Activated T-cell treated with anti-CD3 and anti-CD28 coated beads, Interleukin-2, amount 50 U/mL, for 24 hours (primary cell): ENCODE results near the gene ZFHX3.

Experiments
- DNase-seq: peaks from one replicate; pipeline ENCODE4 v3.0.0-alpha.2; 2020
- H3K27ac Mint-ChIP-seq: 2 replicates; pipeline ENCODE4 v1.8.0; 2020; ENCODE audit warnings: mild to moderate bottlenecking, mixed read lengths
- H3K27me3 Mint-ChIP-seq: 2 replicates; pipeline ENCODE4 v1.8.0; 2020; ENCODE audit warnings: mixed read lengths
- H3K36me3 Mint-ChIP-seq: 2 replicates; pipeline ENCODE4 v1.8.0; 2020; ENCODE audit warnings: low read depth, mixed read lengths
- H3K4me1 Mint-ChIP-seq: 2 replicates; pipeline ENCODE4 v1.8.0; 2020; ENCODE audit warnings: low read depth, mixed read lengths
- H3K4me3 Mint-ChIP-seq: 2 replicates; pipeline ENCODE4 v1.8.0; 2020; ENCODE audit warnings: mild to moderate bottlenecking, moderate library complexity, mixed read lengths
- H3K9me3 Mint-ChIP-seq: 2 replicates; pipeline ENCODE4 v1.8.0; 2020; ENCODE audit warnings: mixed read lengths

Gene ZFHX3

DNA sequence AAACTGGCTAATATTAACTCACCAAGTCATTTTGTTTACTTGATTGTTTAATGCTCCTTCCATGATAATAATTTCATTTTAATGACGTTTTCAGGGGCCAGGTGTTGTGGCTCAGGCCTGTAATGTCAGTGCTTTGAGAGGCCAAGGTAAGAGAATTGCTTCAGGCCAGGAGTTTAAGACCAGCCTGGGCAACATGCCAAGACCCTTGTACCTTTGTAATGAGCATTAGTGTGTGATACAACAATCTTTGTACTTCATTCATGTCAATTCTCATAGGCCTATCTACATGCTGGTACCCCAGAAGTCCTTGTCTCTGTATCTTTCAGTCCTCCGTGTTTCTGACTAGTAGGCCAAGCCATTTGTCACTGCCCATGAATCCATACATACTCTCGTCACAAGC, 296.9 kb downstream of the ZFHX3 start:
- DNase-seq: no peak
- H3K27me3 Mint-ChIP-seq: no peaks in the 10 kb centered on the region
- no peaks in the 10 kb centered on the region for H3K36me3 Mint-ChIP-seq
- no peaks in the 10 kb centered on the region for H3K4me1 Mint-ChIP-seq
- H3K27ac Mint-ChIP-seq: no peak overlapping the region
- H3K4me3 Mint-ChIP-seq: no peak overlapping the region
- peaks cover 1% of the 10 kb centered on the region for H3K9me3 Mint-ChIP-seq

DNA sequence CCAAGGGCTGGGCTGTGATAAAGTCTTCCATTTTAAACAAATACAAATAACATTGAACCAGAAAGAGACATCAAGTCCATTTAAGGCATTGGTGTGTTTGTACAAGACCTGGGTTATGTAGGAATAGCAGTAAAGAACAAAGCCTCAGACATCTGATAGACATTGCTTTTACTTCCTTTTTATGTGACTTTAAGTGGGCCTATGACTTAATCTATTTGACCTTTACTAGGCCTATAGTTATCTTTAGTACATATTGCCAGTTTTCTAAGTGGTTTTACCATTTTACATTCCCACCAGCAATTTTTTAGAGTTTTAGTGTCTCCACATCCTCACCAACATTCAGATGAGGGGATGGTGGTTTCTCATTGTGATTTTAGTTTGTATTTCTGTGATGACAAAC, 298.8 kb downstream of the ZFHX3 start:
- Mint-ChIP-seq H3K4me3 (no peak overlapping the region), H3K27ac (no peak overlapping the region), H3K27me3 (no peaks in the 10 kb centered on the region), H3K9me3 (no peaks in the 10 kb centered on the region), H3K4me1 (no peaks in the 10 kb centered on the region), H3K36me3 (no peaks in the 10 kb centered on the region)
- no peak for DNase-seq

DNA sequence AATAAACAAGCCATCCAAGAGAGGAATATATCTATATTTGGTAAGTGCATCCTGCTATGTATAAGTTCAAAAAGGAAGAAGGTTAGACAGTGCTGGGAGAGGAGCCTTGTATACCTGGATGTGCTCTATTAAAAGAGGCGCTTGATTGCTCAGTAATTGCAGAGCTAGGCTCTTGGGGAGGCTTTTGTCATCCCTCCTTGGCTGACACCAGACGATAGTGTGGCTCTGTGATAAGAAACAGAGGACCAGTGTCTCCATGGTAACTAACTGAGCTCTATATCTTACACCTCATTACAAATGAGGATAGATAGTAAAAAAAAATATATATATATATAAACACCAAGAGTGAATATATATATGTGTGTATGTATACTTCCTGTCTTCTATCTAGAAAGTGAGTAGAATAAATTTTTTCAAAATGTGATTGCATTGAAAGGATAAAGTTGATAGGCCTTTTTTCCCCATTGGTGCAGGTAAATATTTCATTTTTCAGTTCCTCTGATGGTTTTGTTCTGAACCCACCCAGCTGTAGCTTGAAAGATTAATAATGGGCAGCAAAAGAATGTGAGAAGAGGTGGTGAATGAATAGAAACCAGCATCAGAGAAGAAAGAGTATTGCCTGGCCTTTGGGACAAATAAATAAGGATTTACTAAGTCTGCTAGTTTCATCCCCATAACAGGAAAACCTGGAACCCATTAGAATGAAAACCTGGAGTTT, 303.7 kb downstream of the ZFHX3 start:
- no peak for DNase-seq
- H3K27me3 Mint-ChIP-seq: no peaks in the 10 kb centered on the region
- no peak overlapping the region for H3K27ac Mint-ChIP-seq
- no peaks in the 10 kb centered on the region for H3K36me3 Mint-ChIP-seq
- no peak overlapping the region for H3K4me3 Mint-ChIP-seq
- no peaks in the 10 kb centered on the region for H3K4me1 Mint-ChIP-seq
- H3K9me3 Mint-ChIP-seq: no peaks in the 10 kb centered on the region

DNA sequence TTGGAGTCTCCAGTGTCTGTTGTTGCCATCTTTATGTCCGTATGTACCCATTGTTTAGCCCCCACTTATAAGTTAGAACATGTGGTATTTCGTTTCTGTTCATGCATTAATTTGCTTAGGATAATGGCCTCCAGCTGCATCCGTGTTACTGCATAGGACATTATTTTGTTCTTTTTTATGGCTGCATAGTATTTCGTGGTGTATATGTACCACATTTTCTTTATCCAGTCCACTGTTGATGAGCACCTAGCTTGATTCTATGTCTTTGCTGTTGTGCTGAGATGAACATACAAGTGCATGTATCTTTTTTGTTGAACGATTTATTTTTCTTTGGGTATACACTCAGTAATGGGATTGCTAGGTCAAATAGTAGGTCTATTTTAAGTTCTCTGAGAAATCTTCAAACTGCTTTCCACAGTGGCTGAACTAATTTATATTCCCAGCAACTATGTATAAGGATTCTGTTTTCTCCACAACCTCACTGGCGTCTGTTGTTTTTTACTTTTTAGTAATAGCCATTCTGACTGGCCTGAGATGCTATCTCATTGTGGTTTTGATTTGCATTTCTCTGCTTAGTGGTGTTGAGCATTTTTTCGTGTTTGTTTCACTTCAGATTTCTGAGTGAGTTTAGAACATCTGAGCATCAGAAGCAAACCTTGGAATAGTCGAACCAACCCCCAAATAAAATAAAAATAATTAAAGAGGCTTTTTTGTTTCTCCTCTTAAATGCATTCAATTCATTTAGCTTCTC, 304.7 kb downstream of the ZFHX3 start:
- Mint-ChIP-seq H3K4me1 (no peaks in the 10 kb centered on the region), H3K9me3 (no peaks in the 10 kb centered on the region), H3K27me3 (no peaks in the 10 kb centered on the region), H3K36me3 (no peaks in the 10 kb centered on the region), H3K4me3 (no peak overlapping the region), H3K27ac (no peak overlapping the region)
- DNase-seq: no peak

DNA sequence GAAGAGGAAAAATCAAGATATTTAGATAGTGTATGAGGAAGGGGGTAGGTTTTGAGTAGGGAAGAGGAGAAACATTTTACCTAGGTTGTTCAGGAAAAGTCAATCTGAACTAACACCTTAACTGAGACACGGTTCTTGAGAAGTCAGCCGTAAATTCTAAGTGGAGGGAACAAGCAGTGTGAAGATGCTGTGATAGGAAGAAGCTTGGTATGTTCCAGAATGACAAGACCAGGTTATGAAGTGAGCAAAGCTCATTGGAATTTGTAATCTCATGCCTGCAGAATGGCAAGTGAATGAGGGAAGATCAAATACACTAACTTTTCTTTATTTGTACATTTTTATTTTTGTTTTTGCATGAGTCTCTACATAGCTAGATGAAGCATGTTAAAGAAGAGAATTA, 307.6 kb downstream of the ZFHX3 start:
- H3K9me3 Mint-ChIP-seq: no peaks in the 10 kb centered on the region
- no peak for DNase-seq
- H3K36me3 Mint-ChIP-seq: no peaks in the 10 kb centered on the region
- no peak overlapping the region for H3K27ac Mint-ChIP-seq
- no peaks in the 10 kb centered on the region for H3K4me1 Mint-ChIP-seq
- H3K27me3 Mint-ChIP-seq: no peaks in the 10 kb centered on the region
- H3K4me3 Mint-ChIP-seq: no peak overlapping the region

DNA sequence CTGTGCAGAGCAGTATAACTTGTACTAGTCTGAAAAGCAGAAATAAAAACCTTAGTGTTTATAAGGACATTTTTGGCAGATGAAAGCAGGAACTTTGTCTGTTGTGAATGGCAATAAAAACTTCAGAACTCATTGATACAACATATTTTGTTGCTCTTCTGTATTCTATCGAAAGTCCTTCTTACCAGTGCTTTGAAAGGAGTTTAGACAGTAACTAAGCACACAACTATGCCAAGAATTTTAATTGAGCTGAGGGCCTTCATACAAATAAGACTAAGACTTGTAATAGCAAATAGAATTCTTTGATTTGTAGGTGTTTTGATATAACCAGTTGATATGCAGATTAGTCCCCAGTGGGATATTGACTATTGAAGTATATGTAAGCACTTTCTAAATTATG, 308.4 kb downstream of the ZFHX3 start:
- no peak overlapping the region for H3K27ac Mint-ChIP-seq
- no peak for DNase-seq
- no peaks in the 10 kb centered on the region for H3K4me1 Mint-ChIP-seq
- H3K9me3 Mint-ChIP-seq: peaks cover 5% of the 10 kb centered on the region
- H3K4me3 Mint-ChIP-seq: no peak overlapping the region
- no peaks in the 10 kb centered on the region for H3K36me3 Mint-ChIP-seq
- no peaks in the 10 kb centered on the region for H3K27me3 Mint-ChIP-seq

DNA sequence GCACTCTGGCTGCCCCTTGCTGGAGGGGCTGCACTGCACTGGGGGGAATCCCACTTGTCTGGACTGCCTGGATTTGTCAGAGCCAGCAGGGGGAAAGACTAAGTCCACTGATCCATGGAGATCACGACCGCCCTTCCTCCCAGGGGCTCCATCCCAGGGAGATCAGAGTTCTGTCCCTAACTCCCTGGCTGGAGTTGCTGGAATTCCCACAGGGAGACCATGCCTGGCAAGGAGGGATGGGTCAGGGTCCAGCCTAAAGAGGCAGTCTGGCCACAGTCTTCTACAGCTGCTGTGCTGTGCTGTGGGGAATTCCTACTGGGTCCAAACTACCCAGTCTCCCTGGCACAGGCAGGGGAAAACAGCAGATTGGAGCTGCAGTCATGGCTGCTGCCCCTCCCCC, 311.9 kb downstream of the ZFHX3 start:
- no peak for DNase-seq
- H3K9me3 Mint-ChIP-seq: peaks cover 14% of the 10 kb centered on the region
- no peak overlapping the region for H3K4me3 Mint-ChIP-seq
- H3K27ac Mint-ChIP-seq: no peak overlapping the region
- no peaks in the 10 kb centered on the region for H3K36me3 Mint-ChIP-seq
- H3K27me3 Mint-ChIP-seq: no peaks in the 10 kb centered on the region
- no peaks in the 10 kb centered on the region for H3K4me1 Mint-ChIP-seq
